ENCODE measurements around the gene GCSH. TPM values are rescaled to one million over a fixed set of nuclear protein-coding genes. Genes with fewer than 3 reads are reported as not detected.
A peak's percentile ranks its signal among the peaks of the same experiment; 100 is the strongest.

GCSH gene
- total RNA-seq, 4 donors from 2014 or later, result 5.6 to 13.0 (median 8.9) TPM; not detected in 1

GRCh38 chr16:81040842-81041241, 55.4 kb downstream of the GCSH start:
- H3K9me3 ChIP-seq, result no peaks in the 10 kb centered on the region
- TF ChIP-seq POLR2AphosphoS5 (IDR thresholded peaks at IDR 0.05), result no peak
- no peak for TF ChIP-seq CTCF (IDR thresholded peaks at IDR 0.05)
- TF ChIP-seq POLR2A (IDR thresholded peaks at IDR 0.05), result no peak
- no peak for TF ChIP-seq EP300 (IDR thresholded peaks at IDR 0.05; ENCODE audit: low read depth)
- H3K4me1 ChIP-seq, result peaks cover 6 to 32% (median 11%) of the 10 kb centered on the region in 4 donors
- no peaks in the 10 kb centered on the region for H3K27me3 ChIP-seq
- no peak overlapping the region for H3K4me3 ChIP-seq
- no peak for DNase-seq
- WGBS, 2 donors (ENCODE audit: low coverage in 1 of 2), result 71 to 88% methylated on average over 4 to 5 of the region's 5 CpGs
- in situ Hi-C loops (cut with MboI; ENCODE audit: low pct_ligation_motif_present in 1 of 4, low pct_unique_long_range_greater_than_20kb in 1 of 4, low sequenced_read_pairs in 3 of 4) (loop anchor here in 3 of 4 donors (25.0 kb wide), 1 partner anchor 696 kb away; no protein-coding TSS in a partner anchor), intact Hi-C loops (cut with DNase I; ENCODE audit: low total_unique reads) (no loop called here)
- no peak overlapping the region for H3K27ac ChIP-seq
- peaks cover 0 to 43% (median 16%) of the 10 kb centered on the region in 4 donors for H3K36me3 ChIP-seq

DNA sequence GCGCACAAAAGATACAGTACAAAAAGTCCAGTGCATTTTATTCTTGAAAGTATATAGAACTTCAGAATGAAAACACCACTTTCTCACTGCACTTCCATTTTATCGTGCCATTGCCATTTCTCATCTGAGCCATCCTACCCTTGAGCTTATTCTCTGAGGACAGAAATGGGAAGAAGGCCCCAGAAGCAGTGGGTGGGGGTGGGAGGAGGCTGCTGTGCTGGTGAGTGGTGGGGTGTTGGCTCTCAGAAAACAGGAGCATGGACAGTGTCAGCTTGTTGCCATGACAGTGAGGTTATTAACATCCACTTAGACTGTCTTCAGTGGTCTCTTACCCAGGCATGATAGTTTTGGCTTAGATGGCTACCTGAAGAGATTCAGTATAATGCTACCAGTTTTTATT, 56.1 kb downstream of the GCSH start:
- H3K36me3 ChIP-seq, result peaks cover 0 to 38% (median 16%) of the 10 kb centered on the region in 4 donors
- no peaks in the 10 kb centered on the region for H3K9me3 ChIP-seq
- H3K4me3 ChIP-seq, result no peak overlapping the region
- WGBS, 2 donors (ENCODE audit: low coverage in 1 of 2), result 93 to 99% methylated on average over 2 of the region's 2 CpGs
- H3K27me3 ChIP-seq, result no peaks in the 10 kb centered on the region
- peaks cover 6 to 32% (median 12%) of the 10 kb centered on the region in 4 donors for H3K4me1 ChIP-seq
- no peak for TF ChIP-seq POLR2AphosphoS5 (IDR thresholded peaks at IDR 0.05)
- TF ChIP-seq POLR2A (IDR thresholded peaks at IDR 0.05), result no peak
- no peak for TF ChIP-seq EP300 (IDR thresholded peaks at IDR 0.05; ENCODE audit: low read depth)
- TF ChIP-seq CTCF (IDR thresholded peaks at IDR 0.05), result no peak
- H3K27ac ChIP-seq, result no peak overlapping the region
- DNase-seq, result no peak
- in situ Hi-C loops (cut with MboI; ENCODE audit: low pct_ligation_motif_present in 1 of 4, low pct_unique_long_range_greater_than_20kb in 1 of 4, low sequenced_read_pairs in 3 of 4) (loop anchor here in 3 of 4 donors (25.0 kb wide), 1 partner anchor 697 kb away; no protein-coding TSS in a partner anchor), intact Hi-C loops (cut with DNase I; ENCODE audit: low total_unique reads) (no loop called here)

GRCh38 chr16:81036751-81037350, 59.3 kb downstream of the GCSH start:
- intact Hi-C loops (cut with DNase I; ENCODE audit: low total_unique reads), result loop anchor here (5.0 to 10.0 kb wide), 3 partner anchors 40 to 1260 kb away; partner anchors contain the start of gene C16orf46
- TF ChIP-seq EP300 (IDR thresholded peaks at IDR 0.05; ENCODE audit: low read depth), result no peak
- TF ChIP-seq POLR2AphosphoS5 (IDR thresholded peaks at IDR 0.05), result no peak
- Histone ChIP-seq H3K4me1 (peaks cover 6 to 32% (median 12%) of the 10 kb centered on the region in 4 donors), H3K27me3 (no peaks in the 10 kb centered on the region), H3K9me3 (no peaks in the 10 kb centered on the region), H3K36me3 (peaks cover 0 to 7% (median 2%) of the 10 kb centered on the region in 4 donors), H3K27ac (peak overlapping the region; percentile 84 to 89 (median 86)), H3K4me3 (peak overlapping the region; percentile 77 to 94 (median 87))
- in situ Hi-C loops (cut with MboI; ENCODE audit: low pct_ligation_motif_present in 1 of 4, low pct_unique_long_range_greater_than_20kb in 1 of 4, low sequenced_read_pairs in 3 of 4), result loop anchor here in 3 of 4 donors (25.0 kb wide), 1 partner anchor 700 kb away; no protein-coding TSS in a partner anchor
- WGBS, 2 donors (ENCODE audit: low coverage in 1 of 2), result 23 to 35% methylated on average over 7 to 10 of the region's 10 CpGs
- DNase-seq, result no peak

GRCh38 chr16:81035975-81036750, 60.0 kb downstream of the GCSH start:
- peaks cover 6 to 32% (median 12%) of the 10 kb centered on the region in 4 donors for H3K4me1 ChIP-seq
- WGBS, 2 donors (ENCODE audit: low coverage in 1 of 2), result 0% methylated on average over 24 of the region's 80 CpGs; no CpG with 5 or more reads in 1 of the 2 donors
- intact Hi-C loops (cut with DNase I; ENCODE audit: low total_unique reads) (loop anchor here (1.0 to 10.0 kb wide), 4 partner anchors 30 to 1259 kb away; partner anchors contain the start of genes C16orf46 and CMC2), in situ Hi-C loops (cut with MboI; ENCODE audit: low pct_ligation_motif_present in 1 of 4, low pct_unique_long_range_greater_than_20kb in 1 of 4, low sequenced_read_pairs in 3 of 4) (loop anchor here in 3 of 4 donors (25.0 kb wide), 1 partner anchor 701 kb away; no protein-coding TSS in a partner anchor)
- peak overlapping the region; percentile 84 to 89 (median 86) for H3K27ac ChIP-seq
- DNase-seq, result peak; percentile 35
- no peaks in the 10 kb centered on the region for H3K36me3 ChIP-seq
- no peak for TF ChIP-seq POLR2A (IDR thresholded peaks at IDR 0.05)
- no peak for TF ChIP-seq CTCF (IDR thresholded peaks at IDR 0.05)
- no peak for TF ChIP-seq EP300 (IDR thresholded peaks at IDR 0.05; ENCODE audit: low read depth)
- no peak for TF ChIP-seq POLR2AphosphoS5 (IDR thresholded peaks at IDR 0.05)
- peak overlapping the region; percentile 77 to 94 (median 87) for H3K4me3 ChIP-seq
- no peaks in the 10 kb centered on the region for H3K27me3 ChIP-seq
- no peaks in the 10 kb centered on the region for H3K9me3 ChIP-seq

All from transverse colon (tissue), 4 donors.